ENCODE data around the gene TEX101.
"Not testable (repeated sequence)": the region's sequence is repeated elsewhere in the genome, so short reads cannot be mapped to it uniquely, and the experiment has no call there.

The TEX101 gene

GRCh38 chr19:43420954-43421353 lies 6.3 kb downstream of the TEX101 start:
- no peak for DNase-seq (ENCODE audit: low read depth in 2 of 2)

- DNase-seq (ENCODE audit: low read depth in 2 of 2) = no peak
These were observed 7.5 kb downstream of the TEX101 start for GRCh38 chr19:43422000-43422688.

DNA sequence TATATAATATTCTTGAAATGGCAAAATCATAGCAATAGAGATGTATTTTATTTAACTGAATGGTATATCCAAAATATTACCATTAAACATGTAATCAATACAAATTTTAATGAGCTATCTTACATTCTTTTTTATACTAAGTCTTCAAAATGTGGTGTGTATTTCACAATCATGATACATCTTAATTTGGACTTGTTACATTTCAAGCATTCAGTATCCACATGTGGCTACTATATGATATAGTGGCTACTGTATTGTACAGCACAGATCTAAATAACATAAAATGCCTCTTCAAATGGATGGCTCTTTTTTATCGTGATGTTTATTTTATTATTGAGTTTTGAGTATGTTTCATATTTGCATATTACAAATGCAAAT lies 8.0 kb downstream of the TEX101 start:
- no peak for DNase-seq (ENCODE audit: low read depth in 2 of 2)

DNA sequence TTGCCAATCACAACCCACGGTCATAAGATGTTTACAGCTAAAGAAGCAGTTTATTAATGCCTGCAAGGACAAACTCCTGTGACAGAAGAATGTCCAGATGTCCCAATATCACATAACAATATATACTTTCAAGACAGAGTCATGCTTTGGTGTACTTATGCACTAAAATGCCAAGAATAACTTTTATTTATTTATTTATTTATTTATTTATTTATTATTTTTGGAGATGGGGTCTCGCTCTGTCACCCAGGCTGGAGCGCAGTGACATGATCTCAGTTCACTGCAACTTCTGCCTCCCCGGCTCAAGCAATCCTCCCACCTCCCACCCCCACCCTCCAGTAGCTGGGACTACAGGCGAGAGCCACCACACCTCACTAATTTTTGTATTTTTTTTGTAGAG lies 9.1 kb downstream of the TEX101 start:
- DNase-seq (ENCODE audit: low read depth in 2 of 2) = no peak

- no peak for DNase-seq (ENCODE audit: low read depth in 2 of 2)
These were observed 11.1 kb downstream of the TEX101 start for GRCh38 chr19:43425567-43426392.

DNA sequence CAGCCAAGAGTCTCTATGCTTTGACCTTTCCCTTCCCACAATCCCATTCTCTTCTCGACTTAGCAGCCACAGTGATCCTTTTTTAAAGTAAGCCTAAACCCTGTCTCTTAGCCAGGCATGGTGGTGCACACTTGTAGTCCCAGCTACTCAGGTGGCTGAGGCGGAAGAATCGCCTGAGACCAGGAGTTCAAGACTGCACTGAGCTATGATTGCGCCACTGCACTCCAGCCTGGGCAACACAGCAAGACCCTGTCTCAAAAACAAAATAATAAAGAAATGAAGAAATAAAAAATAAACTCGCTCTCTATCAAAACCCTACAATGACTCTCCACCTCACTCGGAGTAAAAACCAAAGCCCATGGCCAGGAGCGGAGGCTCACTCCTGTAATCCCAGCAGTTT lies 14.7 kb downstream of the TEX101 start:
- DNase-seq (ENCODE audit: low read depth in 2 of 2) = no peak

DNA sequence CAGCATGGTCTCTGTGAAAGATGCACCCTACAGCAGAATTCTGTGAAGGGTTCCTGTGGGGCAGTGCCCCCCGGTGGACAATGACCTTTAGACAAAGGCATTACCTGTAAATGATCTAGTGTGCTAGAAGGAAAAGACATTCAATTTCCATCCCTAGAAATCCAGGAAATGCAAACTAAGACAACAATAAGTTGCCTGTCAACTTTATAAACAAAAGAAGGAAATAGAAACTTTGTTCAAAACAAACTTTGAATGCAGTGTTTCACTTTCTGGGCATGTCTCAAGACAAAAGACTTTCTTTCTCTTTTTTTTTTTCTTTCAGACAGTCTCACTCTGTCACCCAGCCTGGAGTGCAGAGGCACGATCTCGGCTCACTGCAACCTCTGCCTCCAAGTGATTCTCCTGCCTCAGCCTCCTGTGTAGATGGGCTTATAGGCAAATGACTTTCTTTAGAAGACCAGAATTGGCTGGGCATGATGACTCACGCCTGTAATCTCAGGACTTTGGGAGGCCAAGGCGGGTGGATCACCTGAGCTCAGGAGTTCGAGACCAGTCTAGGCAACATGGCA lies 15.5 kb downstream of the TEX101 start:
- DNase-seq (ENCODE audit: low read depth in 2 of 2) = no peak

DNA sequence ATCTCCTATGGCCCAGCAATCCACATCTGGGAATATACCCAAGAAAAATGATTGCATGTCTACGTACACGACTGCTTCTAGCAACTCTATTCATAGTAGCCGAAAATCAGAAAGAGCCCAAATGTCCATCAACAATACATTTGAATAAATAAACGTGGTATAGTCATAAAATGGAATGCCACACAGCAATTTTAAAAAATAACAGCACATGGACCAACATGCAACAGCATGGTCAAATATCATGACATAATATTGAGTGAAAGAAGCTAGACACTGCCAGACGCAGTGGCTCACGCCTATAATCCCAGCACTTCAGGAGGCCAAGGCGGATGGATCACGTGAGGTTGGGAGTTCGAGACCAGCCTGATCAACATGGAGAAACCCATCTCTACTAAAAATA lies 16.3 kb downstream of the TEX101 start:
- DNase-seq (ENCODE audit: low read depth in 2 of 2) = no peak

GRCh38 chr19:43433358-43433673 lies 18.6 kb downstream of the TEX101 start:
- DNase-seq (ENCODE audit: low read depth in 2 of 2) = no peak

- no peak for DNase-seq (ENCODE audit: low read depth in 2 of 2)
These were observed 19.0 kb downstream of the TEX101 start for GRCh38 chr19:43433689-43434088.

DNA sequence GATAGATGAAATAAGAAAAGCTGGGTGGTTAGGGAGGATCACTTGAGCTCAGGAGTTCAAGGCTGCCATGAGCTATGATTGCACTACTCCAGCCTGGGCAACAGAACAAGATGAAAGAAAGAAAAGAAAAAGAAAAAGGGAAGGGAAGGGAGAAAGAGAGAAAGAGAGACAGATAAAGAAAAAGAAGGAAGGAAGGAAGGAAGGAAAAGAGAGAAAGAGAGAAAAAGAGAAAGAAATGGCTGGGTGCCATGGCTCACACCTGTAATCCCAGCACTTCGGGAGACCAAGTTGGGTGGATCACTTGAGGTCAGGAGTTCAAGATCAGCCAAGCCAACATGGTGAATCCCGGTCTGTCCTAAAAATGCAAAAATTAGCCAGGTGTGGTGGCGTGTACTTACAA lies 21.1 kb downstream of the TEX101 start:
- DNase-seq (ENCODE audit: low read depth in 2 of 2) = no peak

- DNase-seq (ENCODE audit: low read depth in 2 of 2) = not testable (repeated sequence)
These were observed 22.6 kb downstream of the TEX101 start for GRCh38 chr19:43437284-43437683.

DNA sequence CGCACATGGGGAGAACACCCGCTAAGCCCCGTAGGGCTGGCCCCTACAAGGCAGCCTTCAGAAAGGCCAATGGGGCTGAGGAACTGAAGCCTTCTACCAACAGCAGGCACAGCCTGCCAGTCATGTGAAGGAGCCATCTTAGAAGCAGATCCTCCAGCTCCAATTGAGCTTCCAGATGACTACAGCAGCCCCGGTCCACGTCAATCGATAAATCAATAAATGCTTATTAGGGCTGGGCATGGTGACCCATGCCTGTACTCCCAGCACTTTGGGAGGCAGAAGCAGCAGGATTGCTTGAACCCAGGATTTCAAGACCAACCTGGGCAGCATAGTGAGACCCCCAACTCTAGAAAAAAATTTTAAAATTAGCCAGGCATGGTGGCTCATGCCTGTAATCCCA lies 23.0 kb downstream of the TEX101 start:
- no peak for DNase-seq (ENCODE audit: low read depth in 2 of 2)

DNA sequence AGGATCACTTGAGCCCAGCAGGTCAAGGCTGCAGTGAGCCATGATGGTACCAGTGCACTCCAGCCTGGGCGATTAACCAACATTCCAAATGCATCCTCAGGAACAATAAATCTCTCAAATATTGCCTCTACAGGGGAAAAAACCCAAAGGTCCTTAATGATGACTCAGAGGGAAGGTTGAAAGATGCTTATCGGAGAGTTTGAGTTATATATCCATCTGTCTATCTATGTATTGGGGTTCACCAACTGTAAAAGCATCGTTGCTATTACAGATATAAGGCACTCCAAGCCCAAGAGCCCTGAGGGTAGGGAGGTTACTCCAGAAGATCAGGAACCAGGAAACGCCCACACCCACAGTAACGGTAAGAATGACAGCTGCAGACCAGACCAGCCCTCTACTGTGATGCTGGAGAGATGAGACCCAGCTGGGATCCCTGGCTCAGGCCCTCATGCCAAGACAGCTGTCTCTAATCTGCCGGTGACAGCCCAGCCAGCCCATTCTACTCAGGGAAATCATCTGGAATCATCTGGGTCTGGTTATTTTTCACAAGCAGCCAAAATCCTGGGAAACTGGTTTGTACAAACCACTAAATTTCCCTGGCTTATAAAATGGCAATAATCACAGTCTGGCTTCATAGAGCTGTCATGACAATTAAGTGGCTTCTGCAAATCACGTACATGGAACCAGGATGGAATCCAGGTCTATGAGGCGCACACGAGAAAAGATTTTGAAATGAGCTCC lies 23.8 kb downstream of the TEX101 start:
- no peak for DNase-seq (ENCODE audit: low read depth in 2 of 2)

GRCh38 chr19:43439032-43439708 lies 24.5 kb downstream of the TEX101 start:
- DNase-seq (ENCODE audit: low read depth in 2 of 2) = no peak

DNA sequence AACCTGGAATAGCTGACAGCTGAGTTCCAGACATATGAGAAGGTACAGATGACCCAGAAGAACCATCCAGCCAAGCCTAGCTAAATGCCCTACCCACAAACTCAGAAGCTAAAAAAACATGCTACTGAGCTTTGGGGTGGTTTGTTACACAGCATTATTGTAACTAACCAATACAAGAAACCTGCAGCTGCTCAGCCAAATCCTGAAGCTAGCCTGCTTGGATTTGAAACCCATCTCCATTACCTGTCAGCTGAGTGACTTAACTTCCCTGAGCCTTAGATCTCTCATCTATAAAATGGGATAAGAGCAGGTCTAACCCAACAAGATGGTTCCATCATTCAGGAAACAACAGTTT lies 25.0 kb downstream of the TEX101 start:
- DNase-seq (ENCODE audit: low read depth in 2 of 2) = no peak

DNA sequence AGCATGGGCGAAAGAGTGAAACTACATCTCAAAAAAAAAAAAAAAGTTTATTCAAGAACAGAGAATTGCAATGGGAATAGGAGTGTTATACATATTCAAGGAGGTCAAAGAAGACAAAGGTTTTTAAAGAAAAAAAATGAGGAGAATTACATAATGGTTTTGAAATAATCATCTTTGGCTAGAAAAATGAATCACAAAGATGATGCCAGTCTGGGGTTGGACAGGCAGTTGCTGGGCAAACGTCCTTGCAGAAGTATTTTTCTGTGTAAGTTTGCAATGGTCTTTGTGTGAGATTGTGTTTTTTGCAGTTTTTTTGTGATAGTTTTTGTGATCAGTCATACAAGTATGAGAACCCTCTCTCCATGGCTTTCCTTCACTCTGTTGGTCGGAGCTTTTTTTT lies 27.0 kb downstream of the TEX101 start:
- no peak for DNase-seq (ENCODE audit: low read depth in 2 of 2)

GRCh38 chr19:43444091-43444490 lies 29.4 kb downstream of the TEX101 start:
- DNase-seq (ENCODE audit: low read depth in 2 of 2) = not testable (repeated sequence)

GRCh38 chr19:43444531-43445287 lies 30.0 kb downstream of the TEX101 start:
- DNase-seq (ENCODE audit: low read depth in 2 of 2) = no peak

DNA sequence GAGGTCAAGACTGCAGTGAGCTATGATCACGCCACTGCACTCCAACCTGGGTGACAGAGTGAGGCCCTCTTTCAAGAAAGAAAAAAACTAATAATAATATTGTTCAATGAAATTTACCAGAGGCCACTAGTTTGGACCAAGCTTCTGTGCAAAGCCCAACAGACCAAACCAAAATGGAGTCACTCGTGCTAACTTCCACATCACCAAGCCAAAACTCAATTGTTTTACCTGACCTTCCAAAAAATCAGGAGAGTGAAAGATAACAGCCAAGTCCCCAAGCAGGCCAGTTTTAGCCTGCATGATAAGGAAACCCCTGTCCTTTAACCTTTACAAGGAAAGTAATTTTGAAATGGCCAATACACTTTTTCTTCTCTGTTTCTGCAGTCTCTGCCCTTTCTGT lies 30.7 kb downstream of the TEX101 start:
- no peak for DNase-seq (ENCODE audit: low read depth in 2 of 2)

DNA sequence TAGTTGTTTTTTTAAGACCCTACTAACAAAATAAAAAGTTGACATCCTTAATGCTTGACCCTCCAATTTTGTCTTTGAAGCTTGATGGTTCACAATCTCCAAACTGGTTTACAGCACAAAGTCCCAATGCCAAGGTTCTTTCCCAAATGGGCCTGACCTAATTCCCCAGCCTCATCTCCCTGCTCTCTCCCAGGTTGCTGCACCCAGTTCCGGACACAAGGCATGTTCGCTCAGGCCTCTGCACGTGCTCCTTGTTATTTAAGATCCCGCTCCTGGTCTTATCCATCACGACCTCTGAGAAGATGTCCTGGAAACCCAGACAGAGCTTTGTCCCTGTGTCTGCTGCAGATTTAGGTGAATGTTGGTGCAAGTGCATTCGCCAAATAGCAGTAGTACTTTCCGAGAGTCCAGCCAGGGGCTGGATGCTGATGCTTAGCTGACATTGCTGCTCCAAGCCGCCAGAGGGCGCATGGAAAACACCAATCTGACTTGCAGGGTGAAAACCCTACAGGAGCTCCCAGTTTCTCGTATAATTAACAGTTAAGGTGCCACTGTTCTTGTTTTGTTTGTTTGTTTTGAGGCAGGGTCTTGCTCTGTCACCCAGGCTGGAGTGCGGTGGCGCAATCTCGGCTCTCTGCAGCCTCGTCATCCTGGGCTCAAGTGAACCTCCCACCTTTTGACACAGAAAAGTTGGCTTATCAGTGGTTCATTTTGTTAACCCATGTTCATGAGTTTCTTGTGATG lies 32.2 kb downstream of the TEX101 start:
- DNase-seq (ENCODE audit: low read depth in 2 of 2) = peak; percentile 62 to 68
